Calu3 (cell line): ENCODE data around the gene NPAS3. TPM values are rescaled to one million over a fixed set of nuclear protein-coding genes. Genes with fewer than 3 reads are reported as not detected.

Experiments
- BruUV-seq: library from RNA; stranded (reverse); fragments of 400-500 nt; replicated peaks from 2 replicates; lab custom pipeline; 2021; lab: Mats Ljungman, UMichigan
- CTCF ChIA-PET: fragments of 300-600 bp; sonication (Branson Sonifier 250); formaldehyde crosslinking; loops from one replicate; lab custom pipeline; 2022; ENCODE audit warnings: antibody characterized with exemption; lab: Charles Lee
- DNase-seq: peaks from one replicate; pipeline ENCODE4 v3.0.0; 2022
- H3K27ac Mint-ChIP-seq: one replicate; pipeline ENCODE4 v1.8.0; 2022; ENCODE audit warnings: mixed read lengths; ENCODE audit not compliant: unreplicated experiment
- H3K27me3 Mint-ChIP-seq: one replicate; pipeline ENCODE4 v1.8.0; 2022; ENCODE audit warnings: mixed read lengths; ENCODE audit not compliant: unreplicated experiment
- H3K36me3 Mint-ChIP-seq: one replicate; pipeline ENCODE4 v1.8.0; 2022; ENCODE audit warnings: mild to moderate bottlenecking, moderate library complexity, mixed read lengths; ENCODE audit not compliant: insufficient read depth, unreplicated experiment
- H3K4me1 Mint-ChIP-seq: one replicate; pipeline ENCODE4 v1.8.0; 2022; ENCODE audit warnings: mild to moderate bottlenecking, low read depth, mixed read lengths; ENCODE audit not compliant: unreplicated experiment
- H3K4me3 Mint-ChIP-seq: one replicate; pipeline ENCODE4 v1.8.0; 2022; ENCODE audit warnings: mild to moderate bottlenecking, low read depth, moderate library complexity, mixed read lengths; ENCODE audit not compliant: unreplicated experiment
- H3K9me3 Mint-ChIP-seq: one replicate; pipeline ENCODE4 v1.8.0; 2022; ENCODE audit warnings: low read depth, mixed read lengths; ENCODE audit not compliant: unreplicated experiment
- CTCF ChIP-seq: fragments of 200-600 bp; IDR thresholded peaks from one replicate; pipeline ENCODE4 v1.8.0; 2022; ENCODE audit warnings: antibody characterized with exemption; ENCODE audit not compliant: unreplicated experiment
- intact Hi-C: fragments of 100-400 bp; cut with micrococcal nuclease; formaldehyde crosslinking; loops from one replicate; pipeline ENCODE4 v1.10.0; 2022; ENCODE audit not compliant: unreplicated experiment
- total RNA-seq: library from RNA; stranded (reverse); gene quantifications from 2 replicates; pipeline ENCODE4 v1.2.3, GENCODE V29; 2022

Gene NPAS3
- total RNA-seq, 1 experiment from 2014 or later: not detected

- H3K36me3 Mint-ChIP-seq: no peaks in the 10 kb centered on the region
- no peak for DNase-seq
- H3K4me1 Mint-ChIP-seq: no peaks in the 10 kb centered on the region
- no peak overlapping the region for H3K4me3 Mint-ChIP-seq
- H3K9me3 Mint-ChIP-seq: no peaks in the 10 kb centered on the region
- BruUV-seq: no TSS peak
- intact Hi-C loops: no loop called here
- no peak overlapping the region for H3K27ac Mint-ChIP-seq
- peaks cover 16% of the 10 kb centered on the region for H3K27me3 Mint-ChIP-seq
- CTCF ChIA-PET: interaction anchor here (1.1 kb wide), 1 partner anchor 19 kb away, joined by 9 read pairs; no protein-coding TSS in a partner anchor
- TF ChIP-seq CTCF: no peak
These were observed 623.0 kb downstream of the NPAS3 start for GRCh38 chr14:33561488-33562175.

GRCh38 chr14:33563191-33563900 is 624.7 kb downstream of the NPAS3 start:
- Mint-ChIP-seq H3K36me3 (no peaks in the 10 kb centered on the region), H3K4me3 (no peak overlapping the region), H3K4me1 (no peaks in the 10 kb centered on the region), H3K9me3 (no peaks in the 10 kb centered on the region), H3K27me3 (peaks cover 26% of the 10 kb centered on the region), H3K27ac (no peak overlapping the region)
- no peak for TF ChIP-seq CTCF
- no TSS peak for BruUV-seq
- intact Hi-C loops: no loop called here
- DNase-seq: no peak
- CTCF ChIA-PET: no interaction called here

DNA sequence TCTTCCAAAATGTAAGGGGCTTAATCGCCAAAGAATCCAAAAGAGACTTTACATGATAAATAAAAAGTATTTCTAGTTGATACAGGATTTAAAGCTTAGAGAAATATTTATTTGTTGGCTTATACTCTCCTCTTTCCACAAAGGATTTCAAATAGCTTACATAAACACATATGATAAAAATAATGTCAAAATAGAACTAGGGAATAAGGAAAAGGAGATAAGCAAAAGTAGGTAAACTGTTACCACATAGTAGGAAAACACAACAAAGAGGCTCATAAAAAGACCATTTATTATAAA is 625.2 kb downstream of the NPAS3 start:
- Mint-ChIP-seq H3K4me1 (no peaks in the 10 kb centered on the region), H3K4me3 (no peak overlapping the region), H3K27me3 (peaks cover 26% of the 10 kb centered on the region), H3K36me3 (no peaks in the 10 kb centered on the region), H3K27ac (no peak overlapping the region), H3K9me3 (no peaks in the 10 kb centered on the region)
- no peak for DNase-seq
- CTCF ChIA-PET: no interaction called here
- BruUV-seq: no TSS peak
- intact Hi-C loops: no loop called here
- TF ChIP-seq CTCF: no peak

DNA sequence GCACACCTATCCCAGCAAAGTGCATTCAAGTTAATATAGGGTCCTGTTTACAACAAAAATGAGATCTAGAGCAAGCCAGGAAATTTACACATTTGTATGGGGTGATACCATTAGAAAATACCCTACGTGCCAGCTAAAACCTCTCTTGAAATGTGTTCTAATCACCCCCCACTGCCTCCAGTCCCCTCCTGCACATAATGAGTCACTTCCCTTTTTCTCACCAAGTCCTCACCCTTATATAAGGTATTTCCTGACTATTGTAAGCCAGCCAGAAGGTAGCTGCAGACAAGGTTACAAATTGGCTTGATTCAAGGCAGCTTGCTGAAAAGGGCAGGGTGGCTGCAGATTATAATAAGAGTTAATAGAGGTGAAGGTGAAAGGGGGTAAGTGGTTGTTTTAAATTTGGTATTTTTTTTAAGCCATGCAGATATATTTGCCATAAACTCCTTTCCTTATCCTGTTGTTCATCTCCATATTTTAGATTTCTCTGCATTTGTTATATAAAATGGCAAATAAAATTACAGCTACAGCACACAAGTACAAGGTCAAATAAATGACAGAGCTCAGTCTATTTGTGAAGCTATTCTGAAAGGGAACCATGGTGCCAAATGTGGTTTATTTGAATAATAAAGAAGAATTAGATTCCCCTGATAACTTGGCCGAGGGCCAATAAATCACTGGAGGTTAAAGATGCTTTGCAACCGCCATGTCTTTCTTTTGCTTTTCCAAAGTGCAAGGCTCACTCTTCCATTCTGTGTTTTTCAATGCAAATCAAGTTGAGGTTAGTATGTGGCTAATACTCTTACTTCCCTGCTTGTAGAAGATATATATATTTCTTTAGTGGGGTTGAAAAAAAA is 626.3 kb downstream of the NPAS3 start:
- DNase-seq: no peak
- Mint-ChIP-seq H3K4me3 (no peak overlapping the region), H3K27ac (no peak overlapping the region), H3K36me3 (no peaks in the 10 kb centered on the region), H3K27me3 (peaks cover 26% of the 10 kb centered on the region), H3K9me3 (no peaks in the 10 kb centered on the region), H3K4me1 (no peaks in the 10 kb centered on the region)
- no TSS peak for BruUV-seq
- intact Hi-C loops: no loop called here
- no peak for TF ChIP-seq CTCF
- CTCF ChIA-PET: no interaction called here
